WTC11 (cell line): ENCODE results near the gene TTC24. TPM values are rescaled to one million over a fixed set of nuclear protein-coding genes. Genes with fewer than 3 reads are reported as not detected.

Experiments
- ATAC-seq: fragments of 200-7000 bp; cut with Tn5 transposase; 2 replicates; pipeline ENCODE4 v1.10.0; 2021; ENCODE audit warnings: mild to moderate bottlenecking, moderate library complexity
- CTCF ChIA-PET: fragments of 300-600 bp; sonication (Branson Sonifier 250); formaldehyde crosslinking; loops from one replicate; lab custom pipeline; 2021; ENCODE audit warnings: antibody characterized with exemption; lab: Charles Lee
- POLR2A ChIA-PET: fragments of 350-600 bp; sonication (Branson Sonifier 250); formaldehyde crosslinking; loops from one replicate; lab custom pipeline; 2021; ENCODE audit warnings: antibody characterized with exemption; lab: Charles Lee
- DNase-seq: peaks from one replicate; pipeline ENCODE4 v3.0.0; 2021; ENCODE audit warnings: low spot score
- H3K27ac Mint-ChIP-seq: 2 replicates; pipeline ENCODE4 v1.8.0; 2021; ENCODE audit warnings: mixed read lengths
- H3K27me3 Mint-ChIP-seq: 2 replicates; pipeline ENCODE4 v1.8.0; 2021; ENCODE audit warnings: low read depth, mild to moderate bottlenecking, moderate library complexity, mixed read lengths
- H3K36me3 Mint-ChIP-seq: 2 replicates; pipeline ENCODE4 v1.8.0; 2021; ENCODE audit warnings: mixed read lengths
- H3K4me1 Mint-ChIP-seq: 2 replicates; pipeline ENCODE4 v1.8.0; 2022; ENCODE audit warnings: mixed read lengths
- H3K4me3 Mint-ChIP-seq: 2 replicates; pipeline ENCODE4 v1.8.0; 2021; ENCODE audit warnings: mild to moderate bottlenecking, moderate library complexity, mixed read lengths
- H3K9me3 Mint-ChIP-seq: 2 replicates; pipeline ENCODE4 v1.8.0; 2021; ENCODE audit warnings: mixed read lengths
- ETV6 ChIP-seq: sonication (generic); formaldehyde crosslinking; IDR thresholded peaks from 2 replicates; pipeline ENCODE4 v1.8.1; 2022; ENCODE audit warnings: mild to moderate bottlenecking, missing genetic modification reagents
- GABPB1 ChIP-seq: sonication (generic); formaldehyde crosslinking; IDR thresholded peaks from 2 replicates; pipeline ENCODE4 v1.8.1; 2023; ENCODE audit warnings: mild to moderate bottlenecking, missing genetic modification reagents
- NR1H2 ChIP-seq: sonication (generic); formaldehyde crosslinking; IDR thresholded peaks from 2 replicates; pipeline ENCODE4 v1.9.0; 2021; ENCODE audit warnings: mild to moderate bottlenecking, moderate library complexity, missing genetic modification reagents
- PRRX2 ChIP-seq: fragments of 250-450 bp; sonication (Bioruptor Pico); IDR thresholded peaks from 2 replicates; pipeline ENCODE4 v1.8.0; 2021; ENCODE audit warnings: mild to moderate bottlenecking
- SMAD4 ChIP-seq: sonication (generic); formaldehyde crosslinking; IDR thresholded peaks from 2 replicates; pipeline ENCODE4 v1.8.0; 2022; ENCODE audit warnings: mild to moderate bottlenecking, missing genetic modification reagents
- TEAD1 ChIP-seq: sonication (generic); formaldehyde crosslinking; IDR thresholded peaks from 2 replicates; pipeline ENCODE4 v1.8.0; 2022; ENCODE audit warnings: mild to moderate bottlenecking, missing genetic modification reagents
- TP53 ChIP-seq: sonication (generic); formaldehyde crosslinking; IDR thresholded peaks from 2 replicates; pipeline ENCODE4 v1.8.1; 2023; ENCODE audit warnings: mild to moderate bottlenecking, missing genetic modification reagents
- ZBTB21 ChIP-seq: sonication (generic); formaldehyde crosslinking; IDR thresholded peaks from 2 replicates; pipeline ENCODE4 v1.8.1; 2023; ENCODE audit warnings: mild to moderate bottlenecking, missing genetic modification reagents, borderline replicate concordance
- ZNF219 ChIP-seq: sonication (generic); formaldehyde crosslinking; IDR thresholded peaks from 2 replicates; pipeline ENCODE4 v1.8.0; 2023; ENCODE audit warnings: missing genetic modification reagents, mild to moderate bottlenecking, borderline replicate concordance
- total RNA-seq: library from RNA; stranded (reverse); gene quantifications from 3 replicates; pipeline ENCODE4 v1.2.3, GENCODE V29; 2021
- TF ChIP-seq, protein P1 (sequence below): sonication (generic); formaldehyde crosslinking; IDR thresholded peaks from 2 replicates; pipeline ENCODE4 v1.8.0; 2023; ENCODE audit warnings: mild to moderate bottlenecking, missing genetic modification reagents
- TF ChIP-seq, protein P2 (sequence below): sonication (generic); formaldehyde crosslinking; IDR thresholded peaks from 2 replicates; pipeline ENCODE4 v1.8.1; 2022; ENCODE audit warnings: missing genetic modification reagents, borderline replicate concordance
- TF ChIP-seq, protein P3 (sequence below): sonication (generic); formaldehyde crosslinking; IDR thresholded peaks from 2 replicates; pipeline ENCODE4 v1.8.1; 2023; ENCODE audit warnings: mild to moderate bottlenecking, missing genetic modification reagents
- TF ChIP-seq, protein P4 (sequence below): sonication (generic); formaldehyde crosslinking; IDR thresholded peaks from 2 replicates; pipeline ENCODE4 v1.8.0; 2023; ENCODE audit warnings: missing genetic modification reagents, mild to moderate bottlenecking, borderline replicate concordance
- TF ChIP-seq, protein P5 (sequence below): fragments of 250-450 bp; sonication (Bioruptor Pico); IDR thresholded peaks from 2 replicates; pipeline ENCODE4 v1.9.0; 2021; ENCODE audit warnings: mild to moderate bottlenecking
- TF ChIP-seq, protein P6 (sequence below): sonication (generic); formaldehyde crosslinking; IDR thresholded peaks from 2 replicates; pipeline ENCODE4 v1.8.1; 2022; ENCODE audit warnings: mild to moderate bottlenecking, moderate library complexity, missing genetic modification reagents

Gene TTC24
- total RNA-seq, 1 experiment from 2014 or later: 0.20 TPM

DNA sequence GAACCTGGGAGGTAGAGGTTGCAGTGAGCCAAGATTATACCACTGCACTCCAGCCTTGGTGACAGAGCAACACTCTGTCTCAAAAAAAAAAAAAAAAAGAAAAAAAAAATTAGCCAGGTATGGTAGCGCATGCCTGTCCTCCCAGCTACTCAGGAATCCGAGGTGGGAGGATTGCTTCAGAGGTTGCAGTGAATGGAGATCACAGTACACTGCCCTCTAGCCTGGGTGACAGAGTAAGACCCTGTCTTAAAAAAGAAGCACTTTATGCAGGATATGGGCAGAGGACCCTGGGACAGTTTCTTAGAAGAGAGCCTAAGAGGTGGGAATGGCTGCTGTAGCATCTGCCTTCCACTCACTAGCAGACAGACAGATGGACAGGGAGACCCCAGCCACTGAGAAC is 30.1 kb upstream of the TTC24 start (continued):
- TF ChIP-seq, protein P1, sequence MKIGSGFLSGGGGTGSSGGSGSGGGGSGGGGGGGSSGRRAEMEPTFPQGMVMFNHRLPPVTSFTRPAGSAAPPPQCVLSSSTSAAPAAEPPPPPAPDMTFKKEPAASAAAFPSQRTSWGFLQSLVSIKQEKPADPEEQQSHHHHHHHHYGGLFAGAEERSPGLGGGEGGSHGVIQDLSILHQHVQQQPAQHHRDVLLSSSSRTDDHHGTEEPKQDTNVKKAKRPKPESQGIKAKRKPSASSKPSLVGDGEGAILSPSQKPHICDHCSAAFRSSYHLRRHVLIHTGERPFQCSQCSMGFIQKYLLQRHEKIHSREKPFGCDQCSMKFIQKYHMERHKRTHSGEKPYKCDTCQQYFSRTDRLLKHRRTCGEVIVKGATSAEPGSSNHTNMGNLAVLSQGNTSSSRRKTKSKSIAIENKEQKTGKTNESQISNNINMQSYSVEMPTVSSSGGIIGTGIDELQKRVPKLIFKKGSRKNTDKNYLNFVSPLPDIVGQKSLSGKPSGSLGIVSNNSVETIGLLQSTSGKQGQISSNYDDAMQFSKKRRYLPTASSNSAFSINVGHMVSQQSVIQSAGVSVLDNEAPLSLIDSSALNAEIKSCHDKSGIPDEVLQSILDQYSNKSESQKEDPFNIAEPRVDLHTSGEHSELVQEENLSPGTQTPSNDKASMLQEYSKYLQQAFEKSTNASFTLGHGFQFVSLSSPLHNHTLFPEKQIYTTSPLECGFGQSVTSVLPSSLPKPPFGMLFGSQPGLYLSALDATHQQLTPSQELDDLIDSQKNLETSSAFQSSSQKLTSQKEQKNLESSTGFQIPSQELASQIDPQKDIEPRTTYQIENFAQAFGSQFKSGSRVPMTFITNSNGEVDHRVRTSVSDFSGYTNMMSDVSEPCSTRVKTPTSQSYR: no peak
- no peak for TF ChIP-seq ZBTB21 (CRISPR knock-in tag)

DNA sequence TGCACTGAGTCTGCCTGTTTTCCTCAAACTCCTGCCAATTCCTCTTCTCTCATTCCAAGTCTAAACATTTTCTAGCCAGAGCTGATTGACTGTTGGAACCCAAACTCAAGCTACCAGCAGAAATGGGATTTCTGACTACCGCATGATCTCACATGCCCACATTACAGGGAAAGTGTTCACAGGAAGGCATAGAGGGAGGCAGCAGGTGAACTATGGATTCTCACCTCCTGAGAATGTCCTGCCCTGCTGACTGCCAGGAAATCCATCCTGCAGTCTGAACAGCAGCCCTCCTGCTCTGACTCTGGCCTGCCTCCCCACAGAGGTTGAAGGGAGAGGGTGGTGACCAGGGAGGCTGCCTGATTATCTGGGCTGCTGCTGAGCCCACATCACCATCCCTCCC is 29.7 kb upstream of the TTC24 start:
- TF ChIP-seq PRRX2 (CRISPR knock-in tag) (no peak), NR1H2 (CRISPR knock-in tag) (no peak), SMAD4 (CRISPR knock-in tag) (no peak), ZNF219 (CRISPR knock-in tag) (no peak), TP53 (CRISPR knock-in tag) (no peak)
- TF ChIP-seq, protein P2, sequence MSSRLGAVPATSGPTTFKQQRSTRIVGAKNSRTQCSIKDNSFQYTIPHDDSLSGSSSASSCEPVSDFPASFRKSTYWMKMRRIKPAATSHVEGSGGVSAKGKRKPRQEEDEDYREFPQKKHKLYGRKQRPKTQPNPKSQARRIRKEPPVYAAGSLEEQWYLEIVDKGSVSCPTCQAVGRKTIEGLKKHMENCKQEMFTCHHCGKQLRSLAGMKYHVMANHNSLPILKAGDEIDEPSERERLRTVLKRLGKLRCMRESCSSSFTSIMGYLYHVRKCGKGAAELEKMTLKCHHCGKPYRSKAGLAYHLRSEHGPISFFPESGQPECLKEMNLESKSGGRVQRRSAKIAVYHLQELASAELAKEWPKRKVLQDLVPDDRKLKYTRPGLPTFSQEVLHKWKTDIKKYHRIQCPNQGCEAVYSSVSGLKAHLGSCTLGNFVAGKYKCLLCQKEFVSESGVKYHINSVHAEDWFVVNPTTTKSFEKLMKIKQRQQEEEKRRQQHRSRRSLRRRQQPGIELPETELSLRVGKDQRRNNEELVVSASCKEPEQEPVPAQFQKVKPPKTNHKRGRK (CRISPR knock-in tag): no peak
- Mint-ChIP-seq H3K4me3 (no peak overlapping the region), H3K27ac (no peak overlapping the region), H3K27me3 (no peaks in the 10 kb centered on the region), H3K9me3 (no peaks in the 10 kb centered on the region), H3K4me1 (no peaks in the 10 kb centered on the region), H3K36me3 (peaks cover 13% of the 10 kb centered on the region)
- no peak for DNase-seq
- ChIA-PET POLR2A (no interaction called here), CTCF (interaction anchor here (0.7 to 3.8 kb wide), 6 partner anchors 25 to 98 kb away, joined by 3 to 17 read pairs (median 4); no protein-coding TSS in a partner anchor)
- ATAC-seq: no peak

DNA sequence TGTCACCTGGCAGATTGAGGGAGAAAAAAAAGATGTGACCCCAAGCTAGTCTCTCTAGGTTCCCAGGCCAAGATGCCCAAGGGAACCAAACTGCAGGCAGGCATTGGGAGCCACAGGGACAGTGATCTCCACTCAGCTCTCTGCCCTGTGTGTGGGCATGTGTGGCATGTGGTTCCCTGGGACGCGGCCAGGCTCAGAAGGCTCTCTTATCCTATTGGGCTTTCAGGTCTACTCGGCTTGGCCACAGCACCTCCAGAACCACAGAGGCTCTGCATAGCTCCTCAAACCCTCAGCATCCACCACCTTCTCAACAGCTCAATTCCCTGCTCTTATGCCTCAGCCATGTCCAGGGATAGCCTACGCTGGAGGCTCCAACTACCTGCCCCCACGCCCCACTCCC is 29.2 kb upstream of the TTC24 start:
- no peak for ATAC-seq
- TF ChIP-seq, protein P3, sequence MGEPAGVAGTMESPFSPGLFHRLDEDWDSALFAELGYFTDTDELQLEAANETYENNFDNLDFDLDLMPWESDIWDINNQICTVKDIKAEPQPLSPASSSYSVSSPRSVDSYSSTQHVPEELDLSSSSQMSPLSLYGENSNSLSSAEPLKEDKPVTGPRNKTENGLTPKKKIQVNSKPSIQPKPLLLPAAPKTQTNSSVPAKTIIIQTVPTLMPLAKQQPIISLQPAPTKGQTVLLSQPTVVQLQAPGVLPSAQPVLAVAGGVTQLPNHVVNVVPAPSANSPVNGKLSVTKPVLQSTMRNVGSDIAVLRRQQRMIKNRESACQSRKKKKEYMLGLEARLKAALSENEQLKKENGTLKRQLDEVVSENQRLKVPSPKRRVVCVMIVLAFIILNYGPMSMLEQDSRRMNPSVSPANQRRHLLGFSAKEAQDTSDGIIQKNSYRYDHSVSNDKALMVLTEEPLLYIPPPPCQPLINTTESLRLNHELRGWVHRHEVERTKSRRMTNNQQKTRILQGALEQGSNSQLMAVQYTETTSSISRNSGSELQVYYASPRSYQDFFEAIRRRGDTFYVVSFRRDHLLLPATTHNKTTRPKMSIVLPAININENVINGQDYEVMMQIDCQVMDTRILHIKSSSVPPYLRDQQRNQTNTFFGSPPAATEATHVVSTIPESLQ: no peak
- no peak overlapping the region for H3K27ac Mint-ChIP-seq

DNA sequence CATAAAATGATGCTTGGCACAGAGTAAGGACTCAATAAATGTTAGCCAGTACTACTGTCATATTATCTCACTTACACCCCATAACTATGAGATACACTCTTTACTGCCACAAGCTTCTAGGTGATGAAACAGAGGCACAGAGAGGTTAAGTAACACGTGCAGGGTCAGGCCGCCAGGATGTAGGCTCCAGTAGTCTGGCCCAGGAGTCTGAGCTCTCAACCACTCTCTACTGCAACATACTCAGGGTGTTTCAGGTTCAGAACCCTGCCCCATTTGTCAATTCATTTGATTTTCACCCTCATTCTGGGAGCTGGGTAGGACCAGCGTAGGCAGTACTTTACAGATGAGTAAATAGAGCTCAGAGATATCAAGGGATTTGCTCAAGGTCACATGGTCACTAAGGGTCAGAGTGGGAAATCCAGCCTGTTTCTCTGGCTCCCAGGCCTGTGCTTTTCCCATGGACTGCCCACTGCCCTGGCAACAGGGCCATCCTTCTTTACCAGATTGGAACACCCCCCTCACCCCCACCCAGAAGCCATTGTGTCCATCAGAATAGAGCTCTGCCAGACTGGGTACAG is 28.4 kb upstream of the TTC24 start:
- ChIA-PET CTCF (interaction anchor here (3.8 kb wide), 1 partner anchor 70 kb away, joined by 17 read pairs; no protein-coding TSS in a partner anchor), POLR2A (no interaction called here)
- TF ChIP-seq, protein P4, sequence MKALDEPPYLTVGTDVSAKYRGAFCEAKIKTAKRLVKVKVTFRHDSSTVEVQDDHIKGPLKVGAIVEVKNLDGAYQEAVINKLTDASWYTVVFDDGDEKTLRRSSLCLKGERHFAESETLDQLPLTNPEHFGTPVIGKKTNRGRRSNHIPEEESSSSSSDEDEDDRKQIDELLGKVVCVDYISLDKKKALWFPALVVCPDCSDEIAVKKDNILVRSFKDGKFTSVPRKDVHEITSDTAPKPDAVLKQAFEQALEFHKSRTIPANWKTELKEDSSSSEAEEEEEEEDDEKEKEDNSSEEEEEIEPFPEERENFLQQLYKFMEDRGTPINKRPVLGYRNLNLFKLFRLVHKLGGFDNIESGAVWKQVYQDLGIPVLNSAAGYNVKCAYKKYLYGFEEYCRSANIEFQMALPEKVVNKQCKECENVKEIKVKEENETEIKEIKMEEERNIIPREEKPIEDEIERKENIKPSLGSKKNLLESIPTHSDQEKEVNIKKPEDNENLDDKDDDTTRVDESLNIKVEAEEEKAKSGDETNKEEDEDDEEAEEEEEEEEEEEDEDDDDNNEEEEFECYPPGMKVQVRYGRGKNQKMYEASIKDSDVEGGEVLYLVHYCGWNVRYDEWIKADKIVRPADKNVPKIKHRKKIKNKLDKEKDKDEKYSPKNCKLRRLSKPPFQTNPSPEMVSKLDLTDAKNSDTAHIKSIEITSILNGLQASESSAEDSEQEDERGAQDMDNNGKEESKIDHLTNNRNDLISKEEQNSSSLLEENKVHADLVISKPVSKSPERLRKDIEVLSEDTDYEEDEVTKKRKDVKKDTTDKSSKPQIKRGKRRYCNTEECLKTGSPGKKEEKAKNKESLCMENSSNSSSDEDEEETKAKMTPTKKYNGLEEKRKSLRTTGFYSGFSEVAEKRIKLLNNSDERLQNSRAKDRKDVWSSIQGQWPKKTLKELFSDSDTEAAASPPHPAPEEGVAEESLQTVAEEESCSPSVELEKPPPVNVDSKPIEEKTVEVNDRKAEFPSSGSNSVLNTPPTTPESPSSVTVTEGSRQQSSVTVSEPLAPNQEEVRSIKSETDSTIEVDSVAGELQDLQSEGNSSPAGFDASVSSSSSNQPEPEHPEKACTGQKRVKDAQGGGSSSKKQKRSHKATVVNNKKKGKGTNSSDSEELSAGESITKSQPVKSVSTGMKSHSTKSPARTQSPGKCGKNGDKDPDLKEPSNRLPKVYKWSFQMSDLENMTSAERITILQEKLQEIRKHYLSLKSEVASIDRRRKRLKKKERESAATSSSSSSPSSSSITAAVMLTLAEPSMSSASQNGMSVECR: no peak
- TF ChIP-seq, protein P5, sequence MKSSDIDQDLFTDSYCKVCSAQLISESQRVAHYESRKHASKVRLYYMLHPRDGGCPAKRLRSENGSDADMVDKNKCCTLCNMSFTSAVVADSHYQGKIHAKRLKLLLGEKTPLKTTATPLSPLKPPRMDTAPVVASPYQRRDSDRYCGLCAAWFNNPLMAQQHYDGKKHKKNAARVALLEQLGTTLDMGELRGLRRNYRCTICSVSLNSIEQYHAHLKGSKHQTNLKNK (CRISPR knock-in tag): no peak
- TF ChIP-seq TEAD1 (CRISPR knock-in tag) (no peak), ETV6 (CRISPR knock-in tag) (no peak), GABPB1 (CRISPR knock-in tag) (no peak)
- TF ChIP-seq, protein P6, sequence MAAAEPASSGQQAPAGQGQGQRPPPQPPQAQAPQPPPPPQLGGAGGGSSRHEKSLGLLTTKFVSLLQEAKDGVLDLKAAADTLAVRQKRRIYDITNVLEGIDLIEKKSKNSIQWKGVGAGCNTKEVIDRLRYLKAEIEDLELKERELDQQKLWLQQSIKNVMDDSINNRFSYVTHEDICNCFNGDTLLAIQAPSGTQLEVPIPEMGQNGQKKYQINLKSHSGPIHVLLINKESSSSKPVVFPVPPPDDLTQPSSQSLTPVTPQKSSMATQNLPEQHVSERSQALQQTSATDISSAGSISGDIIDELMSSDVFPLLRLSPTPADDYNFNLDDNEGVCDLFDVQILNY (CRISPR knock-in tag): no peak

More for the DNA sequence above, 29.2 kb upstream of the TTC24 start:
- no peaks in the 10 kb centered on the region for H3K4me1 Mint-ChIP-seq
- no peaks in the 10 kb centered on the region for H3K27me3 Mint-ChIP-seq
- POLR2A ChIA-PET: no interaction called here
- H3K9me3 Mint-ChIP-seq: no peaks in the 10 kb centered on the region
- DNase-seq: no peak
- CTCF ChIA-PET: interaction anchor here (0.7 to 3.8 kb wide), 4 partner anchors 25 to 98 kb away, joined by 3 to 17 read pairs (median 4); no protein-coding TSS in a partner anchor
- H3K4me3 Mint-ChIP-seq: no peak overlapping the region
- H3K36me3 Mint-ChIP-seq: peaks cover 13% of the 10 kb centered on the region

More for the DNA sequence above, 28.4 kb upstream of the TTC24 start:
- Mint-ChIP-seq H3K4me3 (no peak overlapping the region), H3K27me3 (no peaks in the 10 kb centered on the region), H3K36me3 (peaks cover 20% of the 10 kb centered on the region), H3K9me3 (no peaks in the 10 kb centered on the region), H3K4me1 (no peaks in the 10 kb centered on the region), H3K27ac (no peak overlapping the region)
- DNase-seq (no peak), ATAC-seq (no peak)
